G401 (cell line): ENCODE data around the gene TSPYL2. TPM values are rescaled to one million over a fixed set of nuclear protein-coding genes. Genes with fewer than 3 reads are reported as not detected.

ENCODE experiments used
- DNase-seq: peaks from one replicate; pipeline ENCODE4 v3.0.0-alpha.2; 2015; ENCODE audit warnings: low spot score
- in situ Hi-C: cut with HindIII; loops from 2 replicates; pipeline ENCODE4 v1.10.0; 2016; ENCODE audit warnings: low sequenced_read_pairs, mixed read lengths
- total RNA-seq: library from RNA; depleted of rRNA; stranded (reverse); fragments of >200 nt; shearing (Covaris generic); gene quantifications from 2 replicates; pipeline ENCODE4 v1.2.3, GENCODE V29; 2014; rRNA removed

The TSPYL2 gene
- total RNA-seq, 1 experiment from 2014 or later = 32.0 TPM

GRCh38 chrX:53095796-53096195 is 13.6 kb downstream of the TSPYL2 start:
- in situ Hi-C loops = no loop called here
- no peak for DNase-seq

GRCh38 chrX:53114864-53115549 is 32.8 kb downstream of the TSPYL2 start:
- no peak for DNase-seq
- in situ Hi-C loops = no loop called here

- no peak for DNase-seq
- in situ Hi-C loops = no loop called here
Measured at GRCh38 chrX:53115550-53115874, 33.3 kb downstream of the TSPYL2 start.

GRCh38 chrX:53116101-53116500 is 33.9 kb downstream of the TSPYL2 start:
- in situ Hi-C loops = no loop called here
- peak; percentile 19 for DNase-seq

GRCh38 chrX:53122013-53122412 is 39.8 kb downstream of the TSPYL2 start:
- in situ Hi-C loops = no loop called here
- DNase-seq = peak; percentile 68

- DNase-seq = no peak
- in situ Hi-C loops = no loop called here
Measured at GRCh38 chrX:53125506-53125905, 43.3 kb downstream of the TSPYL2 start.

GRCh38 chrX:53126377-53126776 is 44.2 kb downstream of the TSPYL2 start:
- DNase-seq = no peak

GRCh38 chrX:53128097-53128749 is 46.1 kb downstream of the TSPYL2 start:
- no peak for DNase-seq
- in situ Hi-C loops = no loop called here

More at GRCh38 chrX:53126377-53126776, 44.2 kb downstream of the TSPYL2 start:
- in situ Hi-C loops = no loop called here

- no peak for DNase-seq
- in situ Hi-C loops = no loop called here
Measured at GRCh38 chrX:53133400-53133799, 51.2 kb downstream of the TSPYL2 start.

GRCh38 chrX:53135581-53135980 is 53.4 kb downstream of the TSPYL2 start:
- in situ Hi-C loops = no loop called here
- no peak for DNase-seq

Other genes starting within 250 kb of the TSPYL2 start
- not detected in 2 replicates for gene XAGE3, start 214.3 kb upstream of the TSPYL2 start, total RNA-seq
- gene FAM156B, start 185.0 kb upstream of the TSPYL2 start, total RNA-seq = 15.3 and 23.1 TPM in 2 replicates
- gene FAM156A, start 123.8 kb upstream of the TSPYL2 start, total RNA-seq = 2.2 and 7.4 TPM in 2 replicates
- not detected in 2 replicates for gene GPR173, start 33.6 kb upstream of the TSPYL2 start, total RNA-seq
- 1.5 and 4.7 TPM in 2 replicates for gene KANTR, start 11.8 kb downstream of the TSPYL2 start, total RNA-seq
- 69.8 and 76.3 TPM in 2 replicates for gene KDM5C, start 142.8 kb downstream of the TSPYL2 start, total RNA-seq
- gene IQSEC2, start 199.2 kb downstream of the TSPYL2 start, total RNA-seq = 16.0 and 18.4 TPM in 2 replicates